ENCODE data around the gene CABYR.

The CABYR gene

GRCh38 chr18:24195296-24196053, 56.6 kb downstream of the CABYR start:
- DNase-seq = peak in 1 of 5 experiments; percentile 15

DNA sequence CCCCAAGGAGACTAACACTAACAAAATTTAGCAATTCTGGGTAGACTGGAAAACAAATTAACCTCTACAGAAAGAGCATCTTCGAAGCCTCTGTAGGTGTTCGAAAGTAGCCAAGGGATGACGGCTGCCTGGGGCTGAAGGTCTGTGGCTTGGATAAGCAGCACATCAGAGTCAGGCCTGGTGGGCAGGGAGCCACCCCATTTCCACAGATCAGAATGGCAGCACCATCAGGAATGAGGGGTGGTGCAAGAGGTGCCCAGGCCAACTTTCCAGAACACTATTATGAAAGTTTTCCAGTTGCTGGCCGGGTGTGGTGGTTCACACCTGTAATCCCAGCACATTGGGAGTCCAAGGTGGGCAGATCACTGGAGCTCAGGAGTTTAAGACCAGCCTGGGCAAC, 57.9 kb downstream of the CABYR start:
- DNase-seq = no peak

GRCh38 chr18:24197412-24197811, 58.5 kb downstream of the CABYR start:
- DNase-seq = no peak

- DNase-seq = no peak
These were observed 59.6 kb downstream of the CABYR start for GRCh38 chr18:24198461-24198860.

DNA sequence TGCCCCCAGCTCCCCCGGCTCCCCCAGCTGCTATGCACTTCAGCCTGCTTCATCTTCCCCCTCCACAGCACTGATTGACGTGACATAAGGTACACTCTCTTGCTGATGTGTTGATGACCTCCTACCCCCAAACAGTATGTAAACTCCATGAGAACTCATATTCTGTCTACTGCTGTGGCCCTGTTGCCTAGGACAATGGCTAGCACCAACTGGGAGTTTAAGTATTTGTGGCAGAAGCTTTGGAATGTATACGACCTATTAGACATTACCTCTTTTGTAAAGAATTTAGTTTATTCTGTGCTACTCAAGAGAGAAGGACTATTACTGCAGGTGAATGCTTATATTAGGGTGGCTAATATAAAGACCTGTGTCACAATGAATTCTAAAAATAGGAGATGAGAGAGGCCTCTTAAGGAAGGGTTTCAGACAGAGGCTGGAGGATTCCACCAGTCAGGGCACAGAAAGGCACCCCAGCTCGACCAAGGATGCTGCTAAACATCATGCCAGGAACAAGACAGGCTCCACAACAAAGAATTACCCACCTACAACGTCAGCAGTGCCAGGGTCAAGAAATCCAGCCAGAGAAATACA, 60.6 kb downstream of the CABYR start:
- no peak for DNase-seq

DNA sequence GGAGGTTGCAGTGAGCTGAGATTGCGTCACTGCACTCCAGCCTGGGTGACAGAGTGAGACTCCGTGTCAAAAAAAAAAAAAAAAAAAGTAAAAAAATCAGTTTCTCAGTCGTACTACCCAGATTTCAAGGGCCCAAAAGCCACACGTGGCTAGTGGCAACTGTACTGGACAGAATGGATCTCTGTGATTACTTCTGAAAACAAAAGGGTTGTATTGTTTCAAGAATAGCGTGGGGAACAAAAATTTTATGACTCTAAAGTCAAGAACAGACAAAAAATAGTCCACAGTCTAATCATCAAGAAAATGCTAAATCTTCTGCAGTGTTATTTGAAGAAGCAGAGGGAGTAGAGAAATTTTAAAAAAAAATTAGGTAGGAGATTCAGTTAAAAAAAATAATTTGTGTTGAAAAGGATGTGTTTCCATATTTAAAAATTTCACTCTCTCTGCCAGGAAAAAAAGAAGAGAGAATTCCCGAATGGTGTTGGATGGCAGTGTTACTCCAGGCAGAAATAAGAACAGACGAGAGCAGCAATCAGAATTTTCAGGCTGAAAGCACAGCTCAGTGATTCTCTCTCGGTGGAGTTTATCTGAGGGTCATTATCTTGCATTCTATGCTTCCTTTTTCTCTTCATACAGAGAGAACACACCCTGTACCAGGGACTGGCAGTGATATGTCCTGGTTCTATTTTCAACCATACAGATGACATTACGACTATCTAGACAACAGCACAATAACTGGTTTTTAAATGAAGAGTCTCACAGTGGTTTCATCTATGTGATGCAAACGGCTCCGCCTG, 61.8 kb downstream of the CABYR start:
- no peak for DNase-seq

DNA sequence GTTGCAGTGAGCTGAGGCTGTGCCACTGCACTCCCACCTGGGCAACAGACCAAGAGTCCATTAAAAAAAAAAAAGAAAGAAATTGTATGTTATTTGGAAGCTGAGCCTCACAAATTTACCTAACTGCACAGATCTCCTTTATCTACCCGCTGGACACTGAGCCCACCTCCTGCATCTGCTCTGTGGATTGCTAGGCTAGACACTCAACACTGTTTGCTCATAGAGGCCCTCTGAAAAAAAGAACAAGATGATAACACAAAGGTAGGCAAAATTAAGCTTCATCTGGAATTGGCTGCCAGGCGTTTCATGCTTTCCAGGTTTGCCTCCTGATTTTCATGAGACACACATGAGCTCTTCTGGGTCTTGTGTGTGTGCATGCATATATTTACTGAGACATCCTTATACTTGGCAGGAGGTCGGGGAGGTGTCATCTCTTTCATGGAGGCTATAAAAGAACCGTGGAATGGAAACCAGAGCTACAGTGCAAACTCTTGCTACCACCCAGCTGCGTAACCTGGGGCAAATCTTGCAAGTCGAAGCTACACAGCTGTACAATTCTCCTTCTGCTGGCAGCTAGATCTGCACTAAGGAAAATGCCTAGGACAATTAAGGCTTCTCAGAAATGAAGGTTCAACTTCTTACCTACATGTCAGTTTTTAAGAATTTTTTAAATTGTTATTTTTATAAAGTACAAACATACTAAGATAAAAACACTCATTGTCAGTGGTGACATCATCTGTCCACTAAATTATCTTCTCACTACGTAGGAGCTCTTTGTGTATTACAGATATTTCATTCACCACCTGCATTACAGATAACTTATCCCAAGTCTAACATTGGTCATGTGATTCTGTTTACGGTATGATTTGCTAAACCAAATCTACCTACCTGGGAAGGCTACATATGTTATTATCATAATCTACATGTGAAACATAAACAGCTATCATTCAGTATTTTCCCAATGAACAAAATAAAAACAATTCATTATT, 63.1 kb downstream of the CABYR start:
- DNase-seq = no peak

GRCh38 chr18:24204904-24205303, 66.0 kb downstream of the CABYR start:
- no peak for DNase-seq

DNA sequence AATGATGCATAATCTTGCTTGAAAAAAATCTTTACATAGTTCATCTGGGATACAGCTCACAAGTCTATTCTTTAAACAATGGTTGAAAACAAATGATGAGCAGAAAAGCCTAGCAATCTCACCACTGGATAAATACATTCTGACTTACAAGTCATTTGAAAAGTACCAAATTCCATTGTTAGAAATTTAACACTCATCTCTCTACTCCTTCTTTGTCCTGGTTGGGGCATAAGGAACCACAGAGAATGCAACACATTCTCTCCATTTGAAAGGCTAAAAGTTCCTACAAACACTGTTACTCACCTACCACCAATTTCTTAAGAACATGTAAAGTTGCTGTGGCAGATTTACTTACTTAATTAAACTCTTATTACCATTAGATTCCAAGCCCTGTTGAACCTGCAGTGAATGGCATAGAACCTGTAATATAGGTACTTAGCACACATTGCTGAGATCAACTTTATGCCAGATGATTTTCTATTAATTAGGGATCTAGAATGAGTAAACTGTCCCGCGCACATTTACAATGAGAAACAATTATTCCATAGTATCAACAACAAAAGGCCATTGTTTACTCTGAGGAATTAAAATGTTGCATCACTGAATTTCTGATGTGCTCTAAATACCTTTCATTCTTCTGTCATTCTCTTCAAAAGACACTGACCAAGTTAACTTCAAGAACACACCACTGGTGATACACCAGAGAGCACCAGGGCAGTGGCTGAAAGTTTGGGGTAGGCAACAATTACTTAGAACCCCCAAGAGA, 69.6 kb downstream of the CABYR start:
- DNase-seq = no peak

- no peak for DNase-seq
These were observed 70.7 kb downstream of the CABYR start for GRCh38 chr18:24209558-24209957.
